ENCODE results near the gene PCDH9.

Gene PCDH9

DNA sequence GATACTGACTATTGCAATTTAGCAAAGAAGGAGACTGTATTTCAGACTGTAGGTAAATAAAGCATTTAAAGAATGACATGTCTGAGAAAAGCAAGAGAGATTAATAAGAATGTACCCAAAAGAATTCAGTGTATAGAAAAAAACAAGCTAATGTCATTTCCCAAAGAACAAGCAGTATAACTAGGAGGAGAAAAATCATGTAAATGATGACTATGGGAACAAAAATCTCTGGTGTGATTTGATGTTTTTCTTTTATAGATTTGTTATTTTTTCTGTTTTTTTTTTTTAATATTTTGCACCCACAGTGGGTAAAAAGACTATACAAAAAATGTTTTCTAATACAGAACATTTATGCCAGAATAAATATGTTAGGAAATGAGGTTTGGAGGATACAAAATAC lies 801.0 kb downstream of the PCDH9 start:
- TF ChIP-seq POLR2A (IDR thresholded peaks at IDR 0.05; ENCODE audit: extremely low read depth, insufficient read length) (no peak), MYC (IDR thresholded peaks at IDR 0.05; ENCODE audit: low read depth, low read length) (no peak)
- TF ChIP-seq, protein P1, sequence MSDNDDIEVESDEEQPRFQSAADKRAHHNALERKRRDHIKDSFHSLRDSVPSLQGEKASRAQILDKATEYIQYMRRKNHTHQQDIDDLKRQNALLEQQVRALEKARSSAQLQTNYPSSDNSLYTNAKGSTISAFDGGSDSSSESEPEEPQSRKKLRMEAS (IDR thresholded peaks at IDR 0.05; ENCODE audit: low read depth, low read length): no peak
- TF ChIP-seq, protein P2, sequence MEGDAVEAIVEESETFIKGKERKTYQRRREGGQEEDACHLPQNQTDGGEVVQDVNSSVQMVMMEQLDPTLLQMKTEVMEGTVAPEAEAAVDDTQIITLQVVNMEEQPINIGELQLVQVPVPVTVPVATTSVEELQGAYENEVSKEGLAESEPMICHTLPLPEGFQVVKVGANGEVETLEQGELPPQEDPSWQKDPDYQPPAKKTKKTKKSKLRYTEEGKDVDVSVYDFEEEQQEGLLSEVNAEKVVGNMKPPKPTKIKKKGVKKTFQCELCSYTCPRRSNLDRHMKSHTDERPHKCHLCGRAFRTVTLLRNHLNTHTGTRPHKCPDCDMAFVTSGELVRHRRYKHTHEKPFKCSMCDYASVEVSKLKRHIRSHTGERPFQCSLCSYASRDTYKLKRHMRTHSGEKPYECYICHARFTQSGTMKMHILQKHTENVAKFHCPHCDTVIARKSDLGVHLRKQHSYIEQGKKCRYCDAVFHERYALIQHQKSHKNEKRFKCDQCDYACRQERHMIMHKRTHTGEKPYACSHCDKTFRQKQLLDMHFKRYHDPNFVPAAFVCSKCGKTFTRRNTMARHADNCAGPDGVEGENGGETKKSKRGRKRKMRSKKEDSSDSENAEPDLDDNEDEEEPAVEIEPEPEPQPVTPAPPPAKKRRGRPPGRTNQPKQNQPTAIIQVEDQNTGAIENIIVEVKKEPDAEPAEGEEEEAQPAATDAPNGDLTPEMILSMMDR (IDR thresholded peaks at IDR 0.05; ENCODE audit: low read depth, low read length): no peak
- H3K4me3 ChIP-seq (ENCODE audit: low read depth, low read length): no peak overlapping the region
- no peak for DNase-seq (ENCODE audit: low read depth)

DNA sequence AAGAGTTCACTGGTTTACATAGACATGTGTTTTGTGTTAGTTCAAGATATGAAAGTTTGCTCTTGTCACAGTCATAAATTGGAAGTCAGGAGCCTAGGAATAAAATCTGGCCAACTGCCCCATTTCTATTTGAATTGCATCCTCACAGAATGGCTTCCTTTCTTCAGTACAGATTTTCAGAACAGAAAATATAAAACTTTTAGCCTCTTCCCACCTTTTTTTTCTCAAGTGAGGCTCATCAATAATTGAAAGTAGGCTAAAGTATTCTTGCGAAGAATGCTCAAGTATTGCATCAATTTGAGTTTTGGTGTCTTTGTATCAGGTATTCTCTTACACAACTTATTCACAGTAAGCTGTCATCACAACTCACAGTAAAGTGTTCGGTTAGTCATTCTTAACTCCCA lies 802.7 kb downstream of the PCDH9 start:
- DNase-seq (ENCODE audit: low read depth): no peak
- TF ChIP-seq, protein P1 (IDR thresholded peaks at IDR 0.05; ENCODE audit: low read depth, low read length): no peak
- no peak for TF ChIP-seq MYC (IDR thresholded peaks at IDR 0.05; ENCODE audit: low read depth, low read length)
- TF ChIP-seq, protein P2 (IDR thresholded peaks at IDR 0.05; ENCODE audit: low read depth, low read length): no peak
- no peak for TF ChIP-seq POLR2A (IDR thresholded peaks at IDR 0.05; ENCODE audit: extremely low read depth, insufficient read length)
- no peak overlapping the region for H3K4me3 ChIP-seq (ENCODE audit: low read depth, low read length)

DNA sequence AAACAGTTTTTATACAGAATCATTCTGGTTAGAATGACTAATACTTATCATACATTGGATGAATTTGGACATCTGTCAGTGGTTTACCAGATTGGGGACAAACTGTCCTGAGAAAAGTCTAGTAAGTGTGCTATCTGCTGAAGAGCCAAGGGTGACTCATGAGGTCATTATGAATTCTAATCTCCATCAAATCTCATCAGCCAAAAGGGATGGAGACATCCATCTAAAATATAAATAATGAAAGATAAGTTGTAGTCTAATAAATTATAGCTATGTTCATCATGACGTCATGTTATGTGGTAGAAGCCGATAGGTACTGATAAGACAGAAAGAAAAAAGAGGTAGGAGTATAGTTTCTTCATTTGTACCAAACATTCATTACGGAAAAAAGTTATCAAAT lies 804.4 kb downstream of the PCDH9 start:
- no peak for DNase-seq (ENCODE audit: low read depth)
- H3K4me3 ChIP-seq (ENCODE audit: low read depth, low read length): no peak overlapping the region
- TF ChIP-seq, protein P1 (IDR thresholded peaks at IDR 0.05; ENCODE audit: low read depth, low read length): no peak
- TF ChIP-seq, protein P2 (IDR thresholded peaks at IDR 0.05; ENCODE audit: low read depth, low read length): no peak
- TF ChIP-seq POLR2A (IDR thresholded peaks at IDR 0.05; ENCODE audit: extremely low read depth, insufficient read length) (no peak), MYC (IDR thresholded peaks at IDR 0.05; ENCODE audit: low read depth, low read length) (no peak)

DNA sequence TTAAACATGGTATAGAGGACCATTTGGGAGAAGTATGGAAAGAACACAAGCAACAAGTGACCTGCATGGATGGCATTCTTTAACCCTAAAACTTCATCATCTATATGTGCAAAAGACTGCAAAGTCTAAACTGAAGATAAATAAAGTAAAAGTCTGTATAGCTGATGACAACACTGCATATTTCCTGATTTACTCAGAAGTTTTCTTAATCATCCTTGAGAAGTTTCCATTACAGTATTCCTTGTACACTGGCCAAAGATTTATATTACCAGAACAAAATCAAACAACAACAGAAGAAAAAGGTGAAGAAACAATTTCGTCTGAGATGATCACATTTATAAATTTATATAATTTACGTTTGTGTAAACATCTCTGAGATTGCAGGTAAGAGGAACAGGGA lies 805.7 kb downstream of the PCDH9 start:
- TF ChIP-seq, protein P2 (IDR thresholded peaks at IDR 0.05; ENCODE audit: low read depth, low read length): no peak
- TF ChIP-seq, protein P1 (IDR thresholded peaks at IDR 0.05; ENCODE audit: low read depth, low read length): no peak
- TF ChIP-seq POLR2A (IDR thresholded peaks at IDR 0.05; ENCODE audit: extremely low read depth, insufficient read length) (no peak), MYC (IDR thresholded peaks at IDR 0.05; ENCODE audit: low read depth, low read length) (no peak)
- H3K4me3 ChIP-seq (ENCODE audit: low read depth, low read length): no peak overlapping the region
- no peak for DNase-seq (ENCODE audit: low read depth)

DNA sequence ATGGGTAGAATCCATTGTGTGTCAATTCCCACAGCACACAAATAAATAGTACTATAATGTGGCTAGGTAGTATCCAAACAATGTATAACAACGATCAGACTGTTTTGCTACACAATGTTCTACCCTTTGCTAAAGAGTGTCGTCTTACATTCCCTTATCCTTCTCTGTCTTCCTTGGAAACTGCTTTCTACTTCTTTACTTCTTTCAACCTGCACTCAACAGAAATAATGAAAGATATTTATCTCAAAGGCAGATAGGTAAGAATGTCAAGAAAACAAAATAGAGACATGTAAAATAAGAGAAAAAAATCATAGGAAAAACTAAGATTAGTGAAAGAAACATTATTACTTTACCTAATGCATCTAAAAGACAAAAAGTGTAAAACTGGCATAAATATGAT lies 814.7 kb downstream of the PCDH9 start:
- TF ChIP-seq, protein P2 (IDR thresholded peaks at IDR 0.05; ENCODE audit: low read depth, low read length): no peak
- TF ChIP-seq POLR2A (IDR thresholded peaks at IDR 0.05; ENCODE audit: extremely low read depth, insufficient read length) (no peak), MYC (IDR thresholded peaks at IDR 0.05; ENCODE audit: low read depth, low read length) (no peak)
- TF ChIP-seq, protein P1 (IDR thresholded peaks at IDR 0.05; ENCODE audit: low read depth, low read length): no peak
- no peak for DNase-seq (ENCODE audit: low read depth)
- no peak overlapping the region for H3K4me3 ChIP-seq (ENCODE audit: low read depth, low read length)
